ENCODE measurements around the gene PTPRN2.
"Not testable (repeated sequence)": the region's sequence is repeated elsewhere in the genome, so short reads cannot be mapped to it uniquely, and the experiment has no call there.

PTPRN2 gene

GRCh38 chr7:157699357-157700013 lies 888.1 kb downstream of the PTPRN2 start:
- DNase-seq = no peak

- not testable (repeated sequence) for DNase-seq
Measured at GRCh38 chr7:157697287-157697686, 890.3 kb downstream of the PTPRN2 start.

GRCh38 chr7:157695609-157696008 lies 892.0 kb downstream of the PTPRN2 start:
- not testable (repeated sequence) for DNase-seq

DNA sequence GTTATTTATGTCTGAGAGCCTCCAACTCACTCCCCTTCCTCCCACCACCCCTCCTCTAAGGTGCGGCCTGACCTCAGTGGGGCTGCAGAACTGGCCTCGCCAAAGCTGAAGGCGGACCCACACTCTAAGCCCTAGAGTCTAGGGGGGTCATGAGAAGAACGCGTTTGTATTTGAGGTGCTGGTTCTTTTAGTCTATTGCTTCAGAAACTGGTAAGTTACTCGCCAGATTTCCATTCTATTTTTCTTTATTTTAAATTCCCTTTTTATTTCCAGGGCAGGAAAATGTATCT lies 893.3 kb downstream of the PTPRN2 start:
- no peak for DNase-seq

- DNase-seq = no peak
Measured at GRCh38 chr7:157693521-157694375, 893.9 kb downstream of the PTPRN2 start.

- DNase-seq = no peak
Measured at GRCh38 chr7:157693071-157693520, 894.5 kb downstream of the PTPRN2 start.

GRCh38 chr7:157692460-157693011 lies 895.1 kb downstream of the PTPRN2 start:
- DNase-seq = no peak

DNA sequence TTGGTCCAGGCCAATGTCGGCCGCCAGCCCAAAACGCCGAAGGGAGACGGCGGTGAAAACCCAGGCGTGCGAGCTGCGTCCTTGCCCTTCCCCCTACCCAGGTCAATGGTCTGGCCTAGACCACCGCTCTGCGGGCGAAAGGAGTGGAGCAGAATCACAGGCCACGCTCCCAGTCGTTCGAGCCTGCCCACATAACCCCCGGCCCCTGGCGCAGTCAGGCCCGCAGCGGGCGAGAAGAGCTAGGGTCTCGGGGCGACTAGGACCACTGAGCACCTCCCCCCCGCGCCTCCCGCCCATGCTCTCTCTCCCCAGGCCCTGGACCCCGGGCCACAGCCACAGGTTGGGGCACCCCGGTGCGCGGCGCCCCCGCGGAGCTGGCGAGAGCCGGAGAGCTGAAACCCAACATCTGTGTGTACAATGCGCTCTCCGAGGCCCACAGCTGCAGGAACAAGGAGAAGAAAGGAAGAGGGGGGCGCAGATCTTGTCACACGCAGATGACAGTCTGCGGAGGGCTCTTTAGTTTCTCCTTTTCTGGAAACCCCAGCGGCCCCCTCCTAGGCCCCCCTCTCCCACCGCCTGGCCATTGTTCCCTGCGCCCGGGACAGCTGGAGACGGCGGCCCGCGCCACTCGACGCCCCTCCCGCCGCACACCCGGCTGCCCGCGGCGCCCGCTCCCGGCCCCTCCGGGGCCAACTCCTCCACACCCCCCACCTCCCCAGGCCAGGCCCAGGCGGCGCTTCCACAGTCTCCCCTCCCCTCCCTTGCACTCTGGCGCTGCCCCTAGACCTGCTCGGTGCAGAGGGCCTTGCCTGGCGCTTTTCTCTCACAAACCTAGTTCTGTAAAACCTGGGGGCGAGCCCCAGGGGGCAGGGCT lies 895.8 kb downstream of the PTPRN2 start:
- DNase-seq = no peak

DNA sequence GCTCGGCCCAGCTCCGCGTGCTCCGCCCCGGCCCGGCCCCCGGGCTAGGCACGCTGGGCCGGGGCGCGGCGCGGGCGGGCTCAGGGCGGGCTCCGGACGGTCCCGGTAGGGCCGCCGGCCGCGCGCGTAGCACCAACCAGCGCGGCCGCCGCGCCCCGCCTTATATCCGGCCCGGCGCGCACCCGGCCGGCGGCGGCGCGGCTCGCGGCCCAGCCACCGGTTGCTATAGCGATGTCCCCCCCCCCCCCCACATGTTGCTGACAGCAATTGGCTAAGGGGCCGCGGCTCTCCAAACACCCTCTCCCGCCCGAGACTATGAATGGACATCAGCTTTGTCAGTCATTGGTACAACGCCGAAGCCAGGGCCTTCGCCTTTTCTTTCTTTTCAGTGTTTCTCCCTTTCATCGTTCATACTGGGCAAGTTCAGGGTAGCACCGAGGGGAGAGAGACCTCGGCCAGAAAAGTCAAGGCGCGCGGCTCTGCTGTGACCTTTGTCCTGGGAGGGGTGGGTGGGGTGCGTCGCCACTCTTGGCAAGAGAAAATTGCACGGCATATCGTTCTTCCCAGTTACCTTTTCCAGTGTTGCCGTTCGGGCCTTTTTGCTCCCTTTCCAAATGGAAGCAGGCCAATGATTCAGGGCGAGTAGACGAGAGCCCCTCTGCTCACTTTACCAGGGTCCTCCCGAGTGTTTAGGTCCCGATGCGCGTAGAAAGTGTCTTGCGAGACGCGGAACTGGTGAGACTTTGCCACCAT lies 896.6 kb downstream of the PTPRN2 start:
- DNase-seq = no peak

GRCh38 chr7:157690058-157690832 lies 897.4 kb downstream of the PTPRN2 start:
- no peak for DNase-seq

DNA sequence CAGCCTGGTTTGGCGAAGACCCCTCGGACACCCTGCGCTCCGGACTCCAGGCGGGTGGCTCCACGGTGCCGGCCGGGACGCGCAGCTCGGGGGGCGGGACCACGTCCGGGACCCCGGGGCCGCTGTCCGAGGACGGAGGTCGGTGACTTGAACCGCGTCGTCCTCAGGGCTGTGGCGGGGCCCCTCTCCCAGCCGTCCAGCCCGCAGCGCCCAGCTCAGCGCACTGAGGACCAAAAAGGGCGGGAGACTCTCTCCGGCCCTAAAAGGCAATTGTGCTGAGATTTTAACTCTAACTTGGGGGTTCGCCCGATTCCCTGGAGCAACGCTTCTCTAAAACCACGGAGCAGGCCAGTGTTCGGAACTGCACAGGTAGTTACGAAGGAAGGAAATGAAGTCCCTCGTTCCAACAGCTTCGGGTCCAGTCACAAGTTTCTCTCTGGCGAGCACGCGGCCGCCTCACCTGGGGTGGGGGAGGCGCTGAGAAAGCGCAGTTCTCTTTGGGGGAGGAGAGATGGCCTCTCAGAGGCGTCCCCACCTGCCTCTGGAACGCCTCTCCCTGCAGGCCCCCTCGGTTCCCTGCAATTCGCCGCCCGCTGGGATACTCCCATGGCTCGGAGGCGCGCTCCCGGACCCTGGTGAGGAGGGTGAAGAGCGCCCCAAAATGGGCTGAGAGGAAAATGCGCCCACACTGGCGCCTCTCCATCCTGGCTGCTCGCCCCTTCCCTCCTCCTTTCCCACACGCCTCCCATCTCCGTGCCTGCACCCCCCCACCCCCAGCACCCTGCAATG lies 898.2 kb downstream of the PTPRN2 start:
- no peak for DNase-seq

GRCh38 chr7:157688533-157689268 lies 898.9 kb downstream of the PTPRN2 start:
- no peak for DNase-seq

- no peak for DNase-seq
Measured at GRCh38 chr7:157687845-157688532, 899.6 kb downstream of the PTPRN2 start.

DNA sequence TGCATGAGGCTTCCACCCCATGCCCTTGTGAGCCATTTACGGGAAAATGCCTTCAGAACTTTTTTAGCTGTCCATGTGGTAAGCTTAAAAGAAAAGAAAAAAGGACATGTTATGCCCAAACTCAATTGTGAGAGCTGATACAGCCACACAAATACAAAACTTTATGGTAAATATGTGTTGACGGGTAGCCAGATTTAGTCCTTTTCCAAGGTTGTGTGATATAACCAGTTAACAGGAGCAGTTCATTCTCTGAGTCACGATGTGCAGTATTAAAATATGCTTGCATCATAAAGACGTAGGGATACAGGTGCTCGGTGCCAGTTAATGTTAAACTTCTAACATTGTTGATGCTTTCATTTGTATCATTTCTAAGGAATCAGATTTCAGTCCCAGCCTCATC lies 900.5 kb downstream of the PTPRN2 start:
- no peak for DNase-seq

DNA sequence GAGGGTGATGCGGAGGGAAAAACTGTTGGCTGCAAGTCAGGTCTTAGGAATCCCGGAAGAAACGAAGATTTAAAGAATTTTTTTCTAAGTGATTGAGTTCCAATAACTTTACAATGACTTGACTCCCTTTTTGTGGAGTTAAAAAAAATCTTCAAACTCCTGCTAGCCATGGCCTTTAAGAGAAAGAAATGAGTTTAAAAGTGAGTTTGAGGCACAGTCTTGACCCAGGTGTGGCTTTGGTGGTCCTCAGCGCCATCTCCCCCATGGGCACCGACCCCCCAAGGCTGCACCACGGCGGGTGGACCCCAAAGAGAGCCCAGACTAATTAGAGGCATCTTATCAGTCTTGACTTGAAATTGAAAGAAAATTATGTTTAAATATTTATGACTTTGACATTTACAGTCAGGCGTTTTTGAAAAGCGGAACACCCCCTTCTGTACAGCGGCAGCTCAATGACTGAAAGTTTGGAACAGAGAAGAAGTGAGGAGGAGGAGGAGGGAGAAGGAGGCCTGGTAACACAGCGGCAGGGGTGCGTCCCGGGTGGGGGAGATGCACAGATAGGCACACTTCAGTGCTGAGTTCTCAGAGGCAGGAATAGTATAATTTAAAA lies 901.2 kb downstream of the PTPRN2 start:
- no peak for DNase-seq

DNA sequence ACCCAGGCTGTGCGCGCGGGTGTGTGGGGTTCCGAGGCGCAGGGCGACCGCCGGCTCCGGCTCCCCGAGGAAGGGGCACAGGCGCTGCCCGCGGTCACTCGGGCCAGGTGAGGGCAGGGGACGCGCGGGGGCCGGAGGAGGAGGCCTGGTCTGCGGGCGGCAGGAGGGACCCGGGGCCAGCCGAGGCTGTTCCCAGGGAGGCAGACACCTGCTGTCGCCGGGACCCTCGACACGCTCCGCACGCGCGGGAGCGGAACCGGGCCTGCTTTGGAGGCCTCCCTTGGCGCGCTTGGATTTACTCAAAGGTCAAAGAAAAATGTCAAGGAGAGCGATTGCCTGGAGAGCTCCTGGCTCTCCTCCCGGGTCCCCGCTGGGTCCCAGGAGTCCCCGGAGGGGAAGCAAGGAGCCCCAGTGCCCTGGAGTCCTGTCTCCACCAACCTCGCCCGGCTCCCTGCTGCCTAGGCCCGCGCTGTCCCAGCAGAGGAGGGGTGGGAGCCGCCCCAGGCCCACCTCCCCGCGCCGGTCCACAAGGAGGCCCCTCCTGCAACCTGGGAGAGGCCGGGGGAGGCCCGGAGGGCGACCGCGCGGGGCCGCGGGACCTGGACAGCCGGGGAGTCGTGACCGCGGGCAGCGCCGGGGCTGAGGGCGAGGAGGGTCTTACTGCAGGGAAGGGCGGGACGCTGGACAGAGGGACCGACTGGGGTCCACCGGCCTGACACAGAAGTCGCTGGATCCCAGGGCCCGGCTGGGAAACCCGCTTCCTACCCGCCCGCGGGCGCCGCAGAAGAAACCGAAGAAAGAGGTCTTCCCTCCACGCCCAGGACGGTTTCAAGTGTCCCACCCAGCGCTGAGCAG lies 902.0 kb downstream of the PTPRN2 start:
- no peak for DNase-seq

DNA sequence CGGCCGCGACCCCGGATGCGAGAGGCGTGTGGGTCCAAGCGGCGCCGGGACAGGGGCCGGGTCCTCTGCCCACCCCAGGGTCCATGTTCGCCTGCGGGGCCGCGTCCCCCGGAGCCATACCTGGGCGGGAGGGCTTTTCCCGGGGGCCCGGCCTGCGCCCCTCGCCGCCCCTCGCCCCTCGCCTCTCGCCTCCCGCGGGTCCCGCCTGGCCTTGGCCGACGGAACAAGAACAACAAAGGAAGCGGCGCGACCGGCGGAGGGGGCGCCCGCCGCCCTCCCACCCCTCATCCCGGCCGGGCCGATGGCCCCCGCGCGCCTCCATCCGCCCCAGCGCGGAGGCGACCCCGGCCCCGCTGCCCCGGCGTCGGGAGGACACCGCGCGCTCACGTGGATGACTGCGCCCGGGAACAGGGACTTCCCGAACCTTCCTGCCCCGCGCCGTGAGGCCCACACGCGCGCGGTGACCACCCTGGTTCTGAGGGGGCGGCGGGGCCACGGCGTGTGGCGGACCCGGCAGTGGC lies 902.7 kb downstream of the PTPRN2 start:
- DNase-seq = no peak

Measured in inflammatory macrophage (primary cell).